ENCODE measurements around the gene BTBD17.

DNA sequence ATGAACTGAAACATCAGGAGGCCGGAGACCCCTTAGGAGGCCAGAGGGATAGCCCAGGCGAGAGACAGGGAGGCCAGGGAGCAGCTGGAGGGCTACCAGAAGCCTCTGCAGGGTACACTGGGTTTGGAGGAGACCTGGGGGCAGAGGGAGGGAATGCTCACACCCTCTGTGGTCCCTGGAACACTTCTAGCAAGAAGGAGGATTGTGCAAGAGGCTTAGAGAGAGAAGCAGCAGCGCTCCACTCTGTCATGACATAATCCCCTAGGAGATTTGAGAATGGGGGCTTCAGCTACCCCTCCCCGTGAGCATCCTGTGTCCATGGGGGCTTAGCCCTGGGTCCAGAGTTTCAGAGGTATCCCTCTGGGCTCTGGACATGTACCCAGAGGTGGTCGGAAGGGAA, 21.5 kb upstream of the BTBD17 start:
- TF ChIP-seq, protein P1, sequence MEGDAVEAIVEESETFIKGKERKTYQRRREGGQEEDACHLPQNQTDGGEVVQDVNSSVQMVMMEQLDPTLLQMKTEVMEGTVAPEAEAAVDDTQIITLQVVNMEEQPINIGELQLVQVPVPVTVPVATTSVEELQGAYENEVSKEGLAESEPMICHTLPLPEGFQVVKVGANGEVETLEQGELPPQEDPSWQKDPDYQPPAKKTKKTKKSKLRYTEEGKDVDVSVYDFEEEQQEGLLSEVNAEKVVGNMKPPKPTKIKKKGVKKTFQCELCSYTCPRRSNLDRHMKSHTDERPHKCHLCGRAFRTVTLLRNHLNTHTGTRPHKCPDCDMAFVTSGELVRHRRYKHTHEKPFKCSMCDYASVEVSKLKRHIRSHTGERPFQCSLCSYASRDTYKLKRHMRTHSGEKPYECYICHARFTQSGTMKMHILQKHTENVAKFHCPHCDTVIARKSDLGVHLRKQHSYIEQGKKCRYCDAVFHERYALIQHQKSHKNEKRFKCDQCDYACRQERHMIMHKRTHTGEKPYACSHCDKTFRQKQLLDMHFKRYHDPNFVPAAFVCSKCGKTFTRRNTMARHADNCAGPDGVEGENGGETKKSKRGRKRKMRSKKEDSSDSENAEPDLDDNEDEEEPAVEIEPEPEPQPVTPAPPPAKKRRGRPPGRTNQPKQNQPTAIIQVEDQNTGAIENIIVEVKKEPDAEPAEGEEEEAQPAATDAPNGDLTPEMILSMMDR (IDR thresholded peaks at IDR 0.05) = no peak
- TF ChIP-seq POLR2A (IDR thresholded peaks at IDR 0.05) = no peak

Data from thyroid gland (tissue), 4 donors.